Measurements from ENCODE around the gene TCF7L1.
"Not testable (repeated sequence)": the region's sequence is repeated elsewhere in the genome, so short reads cannot be mapped to it uniquely, and the experiment has no call there.

TCF7L1 gene

GRCh38 chr2:85286918-85287317 is 153.7 kb downstream of the TCF7L1 start:
- no peak for DNase-seq (ENCODE audit: low spot score)

GRCh38 chr2:85287721-85288120 is 154.5 kb downstream of the TCF7L1 start:
- DNase-seq (ENCODE audit: low spot score), result no peak

- no peak for DNase-seq (ENCODE audit: low spot score)
These were observed 155.1 kb downstream of the TCF7L1 start for GRCh38 chr2:85288244-85288725.

DNA sequence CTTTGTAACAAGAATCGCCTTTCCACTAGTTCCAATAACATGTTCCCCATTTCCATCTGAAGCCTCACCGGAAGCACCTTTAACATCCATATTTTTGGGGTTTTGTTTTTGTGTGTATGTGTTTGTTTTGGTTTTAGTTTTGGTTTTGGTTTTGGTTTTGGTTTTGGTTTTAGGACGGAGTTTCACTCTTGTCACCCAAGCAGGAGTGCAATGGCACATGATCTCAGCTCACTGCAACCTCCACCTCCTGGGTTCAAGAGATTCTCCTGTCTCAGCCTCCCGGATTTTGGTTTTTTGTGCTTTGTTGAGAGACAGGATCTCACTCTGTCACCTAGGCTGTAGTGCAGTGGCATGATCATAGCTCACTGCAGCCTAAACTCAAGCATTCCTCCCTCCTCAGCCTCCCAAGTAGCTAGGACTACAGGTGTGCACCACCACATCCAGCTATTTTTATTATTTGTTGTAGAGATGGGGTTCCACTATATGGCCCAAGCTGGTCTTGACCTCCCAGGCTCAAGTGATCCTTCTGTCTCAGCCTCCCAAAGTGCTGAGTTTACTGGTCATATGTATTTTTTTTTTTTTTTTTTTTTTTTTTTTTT is 158.3 kb downstream of the TCF7L1 start:
- DNase-seq (ENCODE audit: low spot score), result peak; percentile 49

DNA sequence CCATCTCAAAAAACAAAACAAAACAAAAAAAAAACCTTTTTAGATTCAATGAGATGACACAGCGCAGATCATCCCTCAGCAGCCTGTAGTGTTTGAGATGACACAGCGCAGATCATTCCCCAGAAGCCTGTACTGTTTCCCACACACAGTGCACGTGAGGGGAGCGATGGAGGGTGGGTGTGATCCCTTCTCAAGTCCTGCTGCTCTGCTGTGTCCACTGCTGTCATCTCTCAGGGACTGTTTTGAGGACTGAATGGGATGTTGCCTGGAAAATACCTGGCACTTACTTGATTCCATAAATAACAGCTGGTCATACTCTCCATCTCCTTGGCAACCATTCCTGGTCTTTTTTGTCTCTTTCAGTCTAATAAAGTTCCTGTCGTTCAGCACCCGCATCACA is 168.9 kb downstream of the TCF7L1 start:
- DNase-seq (ENCODE audit: low spot score), result no peak

GRCh38 chr2:85303780-85304531 is 170.8 kb downstream of the TCF7L1 start:
- DNase-seq (ENCODE audit: low spot score), result no peak

DNA sequence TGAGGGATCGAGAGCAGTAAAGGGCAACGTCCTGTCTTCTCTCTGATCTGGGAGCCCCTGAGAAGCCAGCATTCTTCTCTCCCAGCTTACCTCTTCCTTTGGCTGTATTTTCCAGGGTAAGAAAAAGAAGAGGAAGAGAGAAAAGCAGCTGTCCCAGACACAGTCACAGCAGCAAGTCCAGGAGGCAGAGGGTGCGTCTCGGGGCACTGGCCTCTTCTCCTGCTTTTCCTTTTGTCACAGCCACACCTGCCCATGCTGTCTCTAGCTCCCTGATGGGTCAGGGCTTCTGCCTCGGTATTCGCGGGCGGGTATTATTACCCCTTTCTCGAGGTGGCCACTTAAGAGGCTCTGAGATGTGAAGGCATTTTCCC is 174.3 kb downstream of the TCF7L1 start:
- no peak for DNase-seq (ENCODE audit: low spot score)

DNA sequence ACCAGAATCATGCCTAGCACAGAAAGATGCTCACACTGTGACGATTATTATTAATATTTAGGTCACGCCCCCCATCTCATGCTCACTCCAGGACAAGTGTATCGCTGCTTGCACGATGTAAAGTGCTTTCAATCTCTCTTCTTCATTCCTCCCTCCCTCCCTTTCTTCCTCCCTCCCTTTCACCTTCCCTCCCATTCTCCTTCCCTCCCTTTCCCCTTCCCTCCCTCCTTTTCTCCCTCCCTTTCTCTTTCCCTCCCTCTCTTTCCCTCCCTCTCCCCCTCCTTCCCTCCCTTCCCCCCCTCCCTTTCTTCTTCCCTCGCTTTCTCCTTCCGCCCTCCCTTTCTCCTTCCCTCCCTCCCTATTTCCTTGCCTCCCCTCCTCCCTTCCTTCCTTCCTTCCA is 175.0 kb downstream of the TCF7L1 start:
- DNase-seq (ENCODE audit: low spot score), result no peak

DNA sequence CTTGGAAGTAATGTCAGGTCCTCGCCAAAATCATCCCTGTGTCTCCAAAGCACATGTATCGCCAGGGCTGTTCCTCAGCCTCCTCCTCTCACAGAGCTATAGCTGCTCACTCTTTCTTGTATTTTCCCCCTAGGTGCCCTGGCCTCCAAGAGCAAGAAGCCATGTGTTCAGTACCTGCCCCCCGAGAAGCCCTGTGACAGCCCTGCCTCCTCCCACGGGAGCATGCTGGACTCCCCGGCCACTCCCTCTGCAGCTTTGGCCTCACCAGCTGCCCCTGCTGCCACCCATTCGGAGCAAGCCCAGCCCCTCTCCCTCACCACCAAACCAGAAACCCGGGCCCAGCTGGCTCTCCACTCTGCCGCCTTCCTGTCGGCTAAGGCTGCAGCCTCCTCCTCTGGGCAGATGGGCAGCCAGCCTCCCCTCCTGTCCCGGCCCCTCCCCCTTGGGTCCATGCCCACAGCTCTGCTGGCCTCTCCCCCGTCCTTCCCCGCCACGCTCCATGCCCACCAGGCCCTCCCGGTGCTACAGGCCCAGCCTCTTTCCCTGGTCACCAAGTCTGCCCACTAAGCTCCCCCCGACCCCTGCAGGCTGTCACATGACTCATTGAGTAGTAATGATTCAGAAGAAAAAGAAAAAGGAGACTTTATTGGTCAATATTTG is 175.8 kb downstream of the TCF7L1 start:
- no peak for DNase-seq (ENCODE audit: low spot score)

DNA sequence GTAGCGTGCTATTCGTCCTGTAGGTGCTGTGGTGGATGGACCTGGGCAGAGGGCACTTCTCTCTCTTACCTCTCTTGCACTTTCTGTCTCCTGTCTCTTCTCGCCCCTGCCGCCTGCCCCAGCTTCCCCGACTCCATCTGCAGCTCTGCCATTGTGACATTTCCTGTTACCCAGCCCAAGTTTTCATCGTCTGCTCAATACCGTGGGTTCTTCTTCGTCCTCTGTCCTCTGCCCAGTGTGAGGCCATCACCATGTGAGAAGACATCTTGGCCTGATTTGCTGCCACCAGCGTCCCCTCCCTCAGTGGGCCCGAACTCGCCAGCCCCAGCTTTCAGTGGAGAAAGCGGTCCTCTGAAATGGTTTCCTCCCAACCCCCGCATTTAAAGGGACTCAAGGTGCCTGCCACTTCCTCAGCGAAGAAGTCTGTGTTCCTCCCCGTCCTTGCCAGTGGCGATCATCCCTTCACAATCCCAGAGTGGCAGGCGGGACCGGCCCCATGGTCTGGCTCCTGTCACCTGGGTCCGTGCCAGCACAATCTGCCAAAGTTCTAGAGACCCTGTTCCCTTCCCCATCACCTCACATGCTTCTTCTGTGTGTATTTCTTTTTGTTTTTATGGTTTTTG is 176.6 kb downstream of the TCF7L1 start:
- no peak for DNase-seq (ENCODE audit: low spot score)

- no peak for DNase-seq (ENCODE audit: low spot score)
These were observed 177.1 kb downstream of the TCF7L1 start for GRCh38 chr2:85310330-85310729.

- no peak for DNase-seq (ENCODE audit: low spot score)
These were observed 179.2 kb downstream of the TCF7L1 start for GRCh38 chr2:85312404-85312803.

- no peak for DNase-seq (ENCODE audit: low spot score)
These were observed 181.7 kb downstream of the TCF7L1 start for GRCh38 chr2:85314884-85315242.

DNA sequence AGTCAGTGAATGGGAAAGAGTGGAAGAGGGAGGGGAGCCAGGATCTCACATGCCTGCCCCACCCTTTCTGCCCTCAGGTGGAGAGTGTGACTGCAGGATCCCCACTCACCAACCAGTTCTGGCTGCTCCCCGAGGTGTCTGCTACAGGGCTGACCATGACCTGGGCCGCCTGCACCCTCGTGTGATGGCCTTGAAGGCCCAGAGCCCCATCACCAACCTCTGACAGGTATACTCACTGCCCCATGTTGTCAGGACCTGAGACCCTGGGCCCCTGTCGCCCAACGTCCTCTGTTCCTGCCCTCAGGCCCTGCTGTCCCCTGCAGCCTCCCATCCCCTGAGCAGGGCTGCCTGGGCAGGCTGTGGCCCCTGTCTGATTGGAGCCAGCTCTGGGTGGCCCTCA is 182.7 kb downstream of the TCF7L1 start:
- not testable (repeated sequence) for DNase-seq (ENCODE audit: low spot score)

- DNase-seq (ENCODE audit: low spot score), result no peak
These were observed 185.3 kb downstream of the TCF7L1 start for GRCh38 chr2:85318222-85319074.

- DNase-seq (ENCODE audit: low spot score), result no peak
These were observed 186.6 kb downstream of the TCF7L1 start for GRCh38 chr2:85319796-85320195.

GRCh38 chr2:85323351-85323987 is 190.3 kb downstream of the TCF7L1 start:
- DNase-seq (ENCODE audit: low spot score), result no peak

- not testable (repeated sequence) for DNase-seq (ENCODE audit: low spot score)
These were observed 190.8 kb downstream of the TCF7L1 start for GRCh38 chr2:85323988-85324367.

DNA sequence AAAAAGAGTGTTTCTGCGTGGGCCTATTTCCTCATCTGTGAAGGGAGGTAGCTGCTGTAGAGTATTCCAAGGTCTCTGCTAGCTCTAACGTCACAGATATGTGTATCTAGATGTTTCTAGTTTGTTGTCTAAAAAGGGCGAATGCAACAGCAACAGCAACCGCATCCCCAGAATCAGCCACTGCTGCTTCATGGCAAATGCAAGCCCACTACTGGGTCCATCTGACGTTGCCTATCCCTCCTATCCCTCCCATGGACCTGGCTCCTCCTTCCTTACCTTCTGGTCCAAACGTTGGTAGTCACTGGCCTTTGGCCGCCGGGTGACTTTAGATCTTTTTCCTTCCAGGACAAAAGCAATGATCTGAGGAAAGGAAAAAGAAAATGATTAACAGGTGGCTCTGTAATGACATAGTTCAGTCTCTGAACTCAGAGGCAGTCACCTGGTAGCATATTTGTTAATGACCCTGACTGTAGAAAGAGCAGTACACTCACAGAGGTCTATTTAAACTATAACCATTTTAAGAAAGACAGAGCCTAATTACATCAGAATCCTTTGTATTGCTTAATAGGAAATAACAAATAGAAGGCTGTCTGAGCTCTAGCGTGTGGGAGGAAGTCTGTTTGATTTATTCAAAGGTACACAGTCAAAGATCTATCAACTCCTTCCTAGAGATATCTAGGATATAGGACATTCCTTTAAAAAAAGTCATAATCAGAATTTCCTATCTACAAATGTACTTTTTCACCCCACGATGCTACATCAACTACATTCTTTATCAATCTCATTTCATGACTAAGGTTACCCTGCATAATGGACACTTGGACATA is 191.7 kb downstream of the TCF7L1 start:
- DNase-seq (ENCODE audit: low spot score), result no peak

GRCh38 chr2:85325466-85325811 is 192.2 kb downstream of the TCF7L1 start:
- DNase-seq (ENCODE audit: low spot score), result no peak
